ENCODE measurements around the gene ANAPC13. TPM values are rescaled to one million over a fixed set of nuclear protein-coding genes. Genes with fewer than 3 reads are reported as not detected.

ANAPC13 gene
- total and polyA plus RNA-seq, 2 donors from 2014 or later, result 55.3 to 160 TPM

- intact Hi-C loops (cut with DNase I), result no loop called here
- no peaks in the 10 kb centered on the region for H3K27me3 ChIP-seq (ENCODE audit: control insufficient read depth, insufficient read depth, low read length)
- H3K36me3 ChIP-seq (ENCODE audit: control insufficient read depth in 2 of 3, insufficient read depth in 3 of 3, low read length in 3 of 3), result no peaks in the 10 kb centered on the region
- no peak overlapping the region for H3K9ac ChIP-seq (ENCODE audit: low read length in 3 of 3)
- no peaks in the 10 kb centered on the region for H3K9me3 ChIP-seq (ENCODE audit: control insufficient read depth in 2 of 3, insufficient read depth in 1 of 3, low read length in 3 of 3)
- H3K4me3 ChIP-seq (ENCODE audit: low read length in 3 of 3), result no peak overlapping the region
- DNase-seq, result peak in 3 of 5 donors; percentile 32 to 77 (median 74)
- peak overlapping the region in 1 of 2 donors; percentile 16 for H3K27ac ChIP-seq (ENCODE audit: low read depth in 2 of 2, low read length in 2 of 2)
- FAIRE-seq, result no peak
- H3K4me1 ChIP-seq (ENCODE audit: control insufficient read depth in 2 of 3, insufficient read depth in 2 of 3, low read depth in 1 of 3, low read length in 3 of 3), result peaks cover 7 to 14% (median 11%) of the 10 kb centered on the region in 3 donors
- no peak for TF ChIP-seq CTCF (IDR thresholded peaks at IDR 0.05; ENCODE audit: borderline replicate concordance, extremely low read depth, insufficient read depth)
These were observed 38.4 kb downstream of the ANAPC13 start for GRCh38 chr3:134447351-134447750.

GRCh38 chr3:134446800-134447199, 39.0 kb downstream of the ANAPC13 start:
- no peak for FAIRE-seq
- Histone ChIP-seq H3K27ac (ENCODE audit: low read depth in 2 of 2, low read length in 2 of 2) (peak overlapping the region in 1 of 2 donors; percentile 57), H3K27me3 (ENCODE audit: control insufficient read depth, insufficient read depth, low read length) (no peaks in the 10 kb centered on the region), H3K4me3 (ENCODE audit: low read length in 3 of 3) (no peak overlapping the region), H3K9me3 (ENCODE audit: control insufficient read depth in 2 of 3, insufficient read depth in 1 of 3, low read length in 3 of 3) (no peaks in the 10 kb centered on the region), H3K9ac (ENCODE audit: low read length in 3 of 3) (no peak overlapping the region), H3K4me1 (ENCODE audit: control insufficient read depth in 2 of 3, insufficient read depth in 2 of 3, low read depth in 1 of 3, low read length in 3 of 3) (peaks cover 7 to 14% (median 11%) of the 10 kb centered on the region in 3 donors), H3K36me3 (ENCODE audit: control insufficient read depth in 2 of 3, insufficient read depth in 3 of 3, low read length in 3 of 3) (no peaks in the 10 kb centered on the region)
- intact Hi-C loops (cut with DNase I), result no loop called here
- TF ChIP-seq CTCF (IDR thresholded peaks at IDR 0.05; ENCODE audit: borderline replicate concordance, extremely low read depth, insufficient read depth), result no peak
- no peak for DNase-seq

DNA sequence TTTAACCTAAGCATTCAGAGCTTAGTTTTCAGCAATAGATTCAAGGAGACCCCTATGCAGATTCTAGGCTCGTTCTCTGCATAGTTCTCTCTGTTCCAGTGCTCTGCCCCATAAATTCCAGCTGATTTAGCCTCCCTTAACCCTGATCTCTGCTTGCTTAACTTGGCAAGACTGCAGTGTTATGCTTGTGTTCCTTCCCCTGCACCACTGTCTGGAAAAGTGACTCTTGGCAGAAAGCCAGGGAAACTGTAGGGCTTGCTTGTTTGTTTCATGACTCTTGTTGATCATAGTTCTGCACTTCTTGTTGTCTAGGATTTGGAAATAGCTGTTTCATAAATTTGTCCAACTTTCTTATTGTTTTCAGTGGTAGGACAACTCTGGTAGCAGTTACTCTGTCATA, 40.1 kb downstream of the ANAPC13 start:
- no peaks in the 10 kb centered on the region for H3K36me3 ChIP-seq (ENCODE audit: control insufficient read depth in 2 of 3, insufficient read depth in 3 of 3, low read length in 3 of 3)
- no peak overlapping the region for H3K27ac ChIP-seq (ENCODE audit: low read depth in 2 of 2, low read length in 2 of 2)
- H3K9ac ChIP-seq (ENCODE audit: low read length in 3 of 3), result no peak overlapping the region
- intact Hi-C loops (cut with DNase I), result no loop called here
- no peaks in the 10 kb centered on the region for H3K9me3 ChIP-seq (ENCODE audit: control insufficient read depth in 2 of 3, insufficient read depth in 1 of 3, low read length in 3 of 3)
- peaks cover 7 to 14% (median 11%) of the 10 kb centered on the region in 3 donors for H3K4me1 ChIP-seq (ENCODE audit: control insufficient read depth in 2 of 3, insufficient read depth in 2 of 3, low read depth in 1 of 3, low read length in 3 of 3)
- H3K27me3 ChIP-seq (ENCODE audit: control insufficient read depth, insufficient read depth, low read length), result no peaks in the 10 kb centered on the region
- DNase-seq, result peak in 3 of 5 donors; percentile 55 to 91 (median 84)
- FAIRE-seq, result no peak
- TF ChIP-seq CTCF (IDR thresholded peaks at IDR 0.05; ENCODE audit: borderline replicate concordance, extremely low read depth, insufficient read depth), result no peak
- H3K4me3 ChIP-seq (ENCODE audit: low read length in 3 of 3), result no peak overlapping the region

DNA sequence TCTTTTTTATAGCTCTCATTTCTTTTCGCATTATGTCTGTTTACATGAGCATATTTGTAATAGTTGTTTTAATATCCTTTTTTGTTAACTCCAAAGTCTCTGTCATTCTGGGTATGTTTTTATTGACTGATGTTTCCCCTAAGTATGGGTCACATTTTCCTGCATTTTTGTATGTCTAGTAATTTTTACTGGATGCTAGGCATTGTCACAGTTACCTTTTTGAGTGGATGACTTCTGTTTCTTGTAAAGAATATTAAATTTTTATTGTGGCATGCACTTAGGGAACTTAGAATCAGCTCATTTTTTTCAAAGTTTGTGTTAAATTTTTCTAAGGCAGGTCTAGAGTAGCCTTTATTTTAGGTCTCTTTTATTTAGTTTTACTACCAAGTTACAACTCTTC, 40.7 kb downstream of the ANAPC13 start:
- FAIRE-seq, result no peak
- no peak for TF ChIP-seq CTCF (IDR thresholded peaks at IDR 0.05; ENCODE audit: borderline replicate concordance, extremely low read depth, insufficient read depth)
- H3K4me1 ChIP-seq (ENCODE audit: control insufficient read depth in 2 of 3, insufficient read depth in 2 of 3, low read depth in 1 of 3, low read length in 3 of 3), result peaks cover 7 to 14% (median 11%) of the 10 kb centered on the region in 3 donors
- H3K27ac ChIP-seq (ENCODE audit: low read depth in 2 of 2, low read length in 2 of 2), result no peak overlapping the region
- no peak for DNase-seq
- no peaks in the 10 kb centered on the region for H3K9me3 ChIP-seq (ENCODE audit: control insufficient read depth in 2 of 3, insufficient read depth in 1 of 3, low read length in 3 of 3)
- no peaks in the 10 kb centered on the region for H3K36me3 ChIP-seq (ENCODE audit: control insufficient read depth in 2 of 3, insufficient read depth in 3 of 3, low read length in 3 of 3)
- no peaks in the 10 kb centered on the region for H3K27me3 ChIP-seq (ENCODE audit: control insufficient read depth, insufficient read depth, low read length)
- no peak overlapping the region for H3K9ac ChIP-seq (ENCODE audit: low read length in 3 of 3)
- no peak overlapping the region for H3K4me3 ChIP-seq (ENCODE audit: low read length in 3 of 3)
- intact Hi-C loops (cut with DNase I), result no loop called here

All from kidney (tissue), 14 donors.